GM23338 (cell line): ENCODE data around the gene SNAPC2. TPM values are rescaled to one million over a fixed set of nuclear protein-coding genes. Genes with fewer than 3 reads are reported as not detected.
A peak's percentile ranks its signal among the peaks of the same experiment; 100 is the strongest.

ENCODE experiments used
- ATAC-seq: fragments of 200-7000 bp; cut with Tn5 transposase; 3 replicates; pipeline ENCODE4 v1.9.1; 2020
- DNase-seq: peaks from one replicate; pipeline ENCODE4 v3.0.0-alpha.2; 2015; ENCODE audit warnings: low spot score
- H2AFZ ChIP-seq: fragments of 200-600 bp; sonication (generic); 2 replicates; pipeline ENCODE4 v1.8.0; 2016; ENCODE audit warnings: antibody characterized with exemption, mild to moderate bottlenecking, moderate library complexity
- H3F3A ChIP-seq: fragments of 200-600 bp; sonication (generic); replicated peaks from 2 replicates; pipeline ENCODE4 v1.8.0; 2017; ENCODE audit warnings: antibody characterized with exemption, mixed run types, low read depth
- H3K27ac ChIP-seq: fragments of 200-600 bp; sonication (generic); 2 replicates; pipeline ENCODE4 v1.6.1; 2016; ENCODE audit warnings: low read depth
- H3K27me3 ChIP-seq: fragments of 200-600 bp; sonication (generic); 2 replicates; pipeline ENCODE4 v1.8.0; 2016; ENCODE audit warnings: mild to moderate bottlenecking, mixed run types, moderate library complexity; ENCODE audit not compliant: insufficient read depth
- H3K36me3 ChIP-seq: fragments of 200-600 bp; sonication (generic); 2 replicates; pipeline ENCODE4 v1.8.0; 2016; ENCODE audit warnings: mild to moderate bottlenecking; ENCODE audit not compliant: insufficient read depth
- H3K4me1 ChIP-seq: fragments of 200-600 bp; sonication (generic); 2 replicates; pipeline ENCODE4 v1.8.0; 2016; ENCODE audit warnings: mild to moderate bottlenecking, moderate library complexity; ENCODE audit not compliant: insufficient read depth
- H3K4me2 ChIP-seq: fragments of 200-600 bp; sonication (generic); 2 replicates; pipeline ENCODE4 v1.7.1; 2017; ENCODE audit warnings: mixed run types
- H3K4me3 ChIP-seq: fragments of 200-600 bp; sonication (generic); 2 replicates; pipeline ENCODE4 v1.6.1; 2016; ENCODE audit warnings: mixed run types
- H3K79me2 ChIP-seq: fragments of 200-600 bp; sonication (generic); replicated peaks from 2 replicates; pipeline ENCODE4 v1.8.0; 2017; ENCODE audit warnings: mild to moderate bottlenecking; ENCODE audit not compliant: insufficient read depth
- H3K9me2 ChIP-seq: fragments of 200-600 bp; sonication (generic); 2 replicates; pipeline ENCODE4 v1.8.0; 2017; ENCODE audit not compliant: insufficient read depth
- H4K20me1 ChIP-seq: fragments of 200-600 bp; sonication (generic); replicated peaks from 2 replicates; pipeline ENCODE4 v1.8.0; 2017; ENCODE audit warnings: mild to moderate bottlenecking; ENCODE audit not compliant: insufficient read depth
- H3K27ac Mint-ChIP-seq: 2 replicates; pipeline ENCODE4 v1.8.0; 2020; ENCODE audit warnings: inconsistent platforms, mild to moderate bottlenecking, moderate library complexity, mixed read lengths
- H3K27me3 Mint-ChIP-seq: 3 replicates; pipeline ENCODE4 v1.8.0; 2022; ENCODE audit warnings: low read depth, mild to moderate bottlenecking, moderate library complexity, mixed read lengths, inconsistent platforms; ENCODE audit not compliant: insufficient read depth, poor library complexity
- H3K36me3 Mint-ChIP-seq: 3 replicates; pipeline ENCODE4 v1.8.0; 2021; ENCODE audit warnings: low read depth, mild to moderate bottlenecking, inconsistent platforms, moderate library complexity, mixed read lengths
- H3K4me1 Mint-ChIP-seq: 3 replicates; pipeline ENCODE4 v1.8.0; 2020; ENCODE audit warnings: mild to moderate bottlenecking, inconsistent platforms, mixed read lengths
- H3K4me3 Mint-ChIP-seq: 3 replicates; pipeline ENCODE4 v1.8.0; 2021; ENCODE audit warnings: moderate library complexity, mild to moderate bottlenecking, inconsistent platforms, mixed read lengths
- H3K9me3 Mint-ChIP-seq: 3 replicates; pipeline ENCODE4 v1.8.0; 2020; ENCODE audit warnings: moderate library complexity, mild to moderate bottlenecking, inconsistent platforms, mixed read lengths
- CREB1 ChIP-seq: fragments of 250-450 bp; sonication (Bioruptor Pico); IDR thresholded peaks from 2 replicates; pipeline ENCODE4 v1.5.0; 2020; ENCODE audit warnings: low read depth, mild to moderate bottlenecking, moderate library complexity
- CTCF ChIP-seq, 2 experiments: fragments of 200-600 bp in 1 of 2; sonication (generic) in 1 of 2; conservative IDR thresholded peaks; 2 replicates each; pipeline versions ENCODE4 v1.5.1 to v1.6.1; 2016 to 2017; ENCODE audit warnings: antibody characterized with exemption in 2 of 2, low read depth in 2 of 2, mild to moderate bottlenecking in 2 of 2, moderate library complexity in 1 of 2
- ETS1 ChIP-seq: IDR thresholded peaks from 2 replicates; pipeline ENCODE4 v1.6.1; 2016; ENCODE audit warnings: antibody characterized with exemption
- EZH2 ChIP-seq: fragments of 200-600 bp; sonication (generic); IDR thresholded peaks from one replicate; pipeline ENCODE4 v1.8.0; 2017; ENCODE audit warnings: antibody characterized with exemption, mild to moderate bottlenecking, low read depth; ENCODE audit not compliant: unreplicated experiment
- EZH2phosphoT487 ChIP-seq: fragments of 200-600 bp; sonication (generic); IDR thresholded peaks from one replicate; pipeline ENCODE4 v1.8.1; 2018; ENCODE audit warnings: antibody characterized with exemption; ENCODE audit not compliant: unreplicated experiment
- NANOG ChIP-seq: IDR thresholded peaks from 2 replicates; pipeline ENCODE4 v1.6.1; 2016; ENCODE audit warnings: antibody characterized with exemption, borderline replicate concordance
- REST ChIP-seq: IDR thresholded peaks from one replicate; pipeline ENCODE4 v1.6.1; 2018; ENCODE audit warnings: antibody characterized with exemption; ENCODE audit not compliant: unreplicated experiment
- STAT1 ChIP-seq: IDR thresholded peaks from one replicate; pipeline ENCODE4 v1.6.1; 2016; ENCODE audit warnings: antibody characterized with exemption; ENCODE audit not compliant: unreplicated experiment
- ZNF114 ChIP-seq: fragments of 250-450 bp; sonication (Bioruptor Pico); IDR thresholded peaks from 2 replicates; pipeline ENCODE4 v1.5.0; 2020; ENCODE audit warnings: mild to moderate bottlenecking, moderate library complexity
- ZNF331 ChIP-seq: fragments of 250-450 bp; sonication (Bioruptor Pico); IDR thresholded peaks from 2 replicates; pipeline ENCODE4 v1.5.0; 2020; ENCODE audit warnings: low read depth, mild to moderate bottlenecking, moderate library complexity
- polyA plus RNA-seq: library from polyadenylated mRNA; unstranded; fragments of >200 nt; fragmentation: Nextera tagmentation; extraction: Ambion mirVana; gene quantifications from 2 replicates; pipeline ENCODE4 v1.2.1, GENCODE V29; 2016
- total RNA-seq: library from RNA; depleted of rRNA; stranded (reverse); fragments of >200 nt; shearing (Covaris generic); gene quantifications from 2 replicates; pipeline ENCODE4 v1.2.3, GENCODE V29; 2014

The SNAPC2 gene
- total and polyA plus RNA-seq, 2 experiments from 2014 or later: 17.1 to 25.1 TPM

GRCh38 chr19:7885818-7886217 lies 34.3 kb upstream of the SNAPC2 start:
- Histone ChIP-seq H3K9me2 (no peaks in the 10 kb centered on the region), H3K4me2 (no peak overlapping the region), H3K27me3 (peaks cover 11% of the 10 kb centered on the region), H4K20me1 (no peaks in the 10 kb centered on the region), H3K36me3 (no peaks in the 10 kb centered on the region), H3K4me3 (no peak overlapping the region), H2AFZ (no peak overlapping the region), H3K79me2 (no peaks in the 10 kb centered on the region), H3K27ac (no peak overlapping the region), H3K4me1 (no peaks in the 10 kb centered on the region; the same call in 1 of the 2 replicates), H3F3A (no peaks in the 10 kb centered on the region)
- Mint-ChIP-seq H3K9me3 (no peaks in the 10 kb centered on the region), H3K27me3 (peaks cover 12% of the 10 kb centered on the region), H3K36me3 (no peaks in the 10 kb centered on the region), H3K4me3 (no peak overlapping the region), H3K4me1 (no peaks in the 10 kb centered on the region), H3K27ac (no peak overlapping the region)
- TF ChIP-seq EZH2 (no peak), REST (no peak)
- no peak for DNase-seq
- no peak for ATAC-seq

GRCh38 chr19:7887408-7888144 lies 32.6 kb upstream of the SNAPC2 start:
- Histone ChIP-seq H3K4me2 (peak overlapping the region; percentile 89), H3K4me1 (no peaks in the 10 kb centered on the region; the same call in 1 of the 2 replicates), H3F3A (no peaks in the 10 kb centered on the region), H3K27ac (no peak overlapping the region), H3K4me3 (peak overlapping the region; percentile 78), H3K27me3 (peaks cover 11% of the 10 kb centered on the region), H3K36me3 (no peaks in the 10 kb centered on the region), H3K9me2 (no peaks in the 10 kb centered on the region), H3K79me2 (no peaks in the 10 kb centered on the region), H2AFZ (peak overlapping the region; percentile 98), H4K20me1 (no peaks in the 10 kb centered on the region)
- no peaks in the 10 kb centered on the region for H3K9me3 Mint-ChIP-seq
- H3K36me3 Mint-ChIP-seq: no peaks in the 10 kb centered on the region
- H3K4me3 Mint-ChIP-seq: peak overlapping the region; percentile 58; the same call in 1 of the 3 replicates
- peaks cover 16% of the 10 kb centered on the region for H3K27me3 Mint-ChIP-seq
- H3K27ac Mint-ChIP-seq: no peak overlapping the region
- peaks cover 5% of the 10 kb centered on the region; the same call in 2 of the 3 replicates for H3K4me1 Mint-ChIP-seq
- DNase-seq (peak; percentile 48), ATAC-seq (peak; percentile 18)
- TF ChIP-seq EZH2phosphoT487: no peak
- TF ChIP-seq CTCF (conservative IDR thresholded peaks at IDR 0.05; ENCODE audit: low read depth in 2 of 2): no peak
- no peak for TF ChIP-seq NANOG
- TF ChIP-seq ZNF114 (CRISPR knock-in tag): no peak
- TF ChIP-seq STAT1: no peak
- TF ChIP-seq ETS1: no peak
- no peak for TF ChIP-seq CREB1 (CRISPR knock-in tag)
- TF ChIP-seq REST: no peak
- no peak for TF ChIP-seq EZH2
- TF ChIP-seq ZNF331 (CRISPR knock-in tag): no peak
